ENCODE data around the gene ANKS3. TPM values are rescaled to one million over a fixed set of nuclear protein-coding genes. Genes with fewer than 3 reads are reported as not detected.

Gene ANKS3
- 13.3 TPM for polyA plus RNA-seq (2012; ENCODE audit: insufficient read depth, insufficient read length)

- peak within 1 kb of the TSS; percentile 84 for H3K4me3 ChIP-seq (ENCODE audit: low read length)
- peak; percentile 58 for DNase-seq (ENCODE audit: low read depth, low spot score)
These were observed at the start of gene ANKS3, which contains the start of gene DNAAF8 for GRCh38 chr16:4734063-4734729. TSS of gene ANKS3 (minus strand) at chr16:4734271. CDS start at chr16:4730149, 4,122 bp downstream. TSS of gene DNAAF8 (plus strand) at chr16:4734537. CDS start at chr16:4736515, 1,978 bp downstream.

DNA sequence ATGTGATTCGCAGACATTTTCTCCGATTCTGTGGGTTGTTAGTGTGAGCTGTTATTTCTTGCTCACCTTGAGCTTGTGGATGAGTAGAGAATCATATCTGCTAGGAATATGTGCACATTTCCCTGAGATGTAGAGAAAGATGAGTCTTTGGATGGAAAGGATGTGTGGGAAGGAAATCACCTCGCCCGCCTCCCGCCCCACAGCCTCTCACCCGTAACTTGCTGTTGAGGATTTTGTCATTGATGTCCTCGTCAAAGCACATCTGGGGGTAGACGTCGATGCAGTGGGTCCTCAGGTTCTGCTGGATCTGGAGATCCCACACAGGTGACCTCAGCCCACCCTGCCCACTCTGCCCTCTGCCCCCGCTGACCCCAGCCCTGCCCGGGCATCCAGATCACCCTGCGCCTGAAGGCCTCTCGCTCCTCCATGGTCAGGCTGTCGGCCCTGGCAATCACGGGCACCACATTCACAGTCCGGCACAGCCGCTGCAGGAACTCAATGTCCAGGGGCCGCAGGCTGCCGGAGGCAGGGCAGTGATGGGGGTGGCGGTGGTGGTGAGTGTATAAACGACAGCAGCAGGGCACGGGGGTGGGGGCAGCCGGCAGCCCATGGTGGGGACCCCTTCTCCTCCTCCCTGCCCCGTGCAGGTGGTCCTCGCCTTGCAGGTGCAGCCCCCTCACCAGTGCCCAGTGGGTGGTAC, 49.3 kb upstream of the ANKS3 start:
- DNase-seq (ENCODE audit: low read depth, low spot score), result no peak
- no peak overlapping the region for H3K4me3 ChIP-seq (ENCODE audit: low read length)

GRCh38 chr16:4780235-4780634, 46.2 kb upstream of the ANKS3 start:
- DNase-seq (ENCODE audit: low read depth, low spot score), result no peak

GRCh38 chr16:4778050-4778392, 44.0 kb upstream of the ANKS3 start:
- H3K4me3 ChIP-seq (ENCODE audit: low read length), result no peak overlapping the region
- no peak for DNase-seq (ENCODE audit: low read depth, low spot score)

More at GRCh38 chr16:4780235-4780634, 46.2 kb upstream of the ANKS3 start:
- no peak overlapping the region for H3K4me3 ChIP-seq (ENCODE audit: low read length)

DNA sequence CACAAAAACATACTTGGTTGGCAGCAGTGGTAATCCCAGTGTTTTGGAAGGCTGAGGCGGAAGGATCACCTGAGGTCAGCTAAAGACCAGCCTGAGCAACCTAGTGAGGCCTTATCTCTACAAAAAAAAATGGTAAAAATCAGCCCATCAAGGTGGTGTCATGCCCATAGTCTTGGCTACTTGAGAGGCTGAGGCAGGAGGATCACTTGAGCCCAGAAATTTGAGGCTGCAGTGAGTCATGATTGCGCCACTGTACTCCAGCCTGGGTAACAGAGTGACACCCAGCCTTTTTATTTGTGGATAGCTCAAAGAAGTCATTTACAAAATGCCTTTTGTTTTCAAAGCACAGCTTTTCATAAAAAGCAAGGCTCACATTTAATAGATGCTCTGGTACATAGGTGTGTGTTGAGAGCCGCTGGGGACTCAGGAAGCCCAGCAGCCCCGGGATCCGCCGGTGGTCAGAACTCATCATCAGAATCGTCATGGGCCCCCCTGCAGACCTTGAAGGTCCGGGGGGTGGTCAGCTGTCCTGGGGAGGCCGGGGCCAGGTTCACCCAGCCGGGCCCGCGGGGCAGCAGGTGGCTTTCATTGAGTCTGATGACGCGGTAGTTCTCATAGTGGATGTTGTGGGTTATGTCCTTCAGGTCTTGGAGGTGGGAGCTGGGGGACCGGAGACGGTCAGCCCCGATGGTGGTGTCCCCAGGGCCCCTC, 43.4 kb upstream of the ANKS3 start:
- no peak overlapping the region for H3K4me3 ChIP-seq (ENCODE audit: low read length)
- DNase-seq (ENCODE audit: low read depth, low spot score), result no peak

DNA sequence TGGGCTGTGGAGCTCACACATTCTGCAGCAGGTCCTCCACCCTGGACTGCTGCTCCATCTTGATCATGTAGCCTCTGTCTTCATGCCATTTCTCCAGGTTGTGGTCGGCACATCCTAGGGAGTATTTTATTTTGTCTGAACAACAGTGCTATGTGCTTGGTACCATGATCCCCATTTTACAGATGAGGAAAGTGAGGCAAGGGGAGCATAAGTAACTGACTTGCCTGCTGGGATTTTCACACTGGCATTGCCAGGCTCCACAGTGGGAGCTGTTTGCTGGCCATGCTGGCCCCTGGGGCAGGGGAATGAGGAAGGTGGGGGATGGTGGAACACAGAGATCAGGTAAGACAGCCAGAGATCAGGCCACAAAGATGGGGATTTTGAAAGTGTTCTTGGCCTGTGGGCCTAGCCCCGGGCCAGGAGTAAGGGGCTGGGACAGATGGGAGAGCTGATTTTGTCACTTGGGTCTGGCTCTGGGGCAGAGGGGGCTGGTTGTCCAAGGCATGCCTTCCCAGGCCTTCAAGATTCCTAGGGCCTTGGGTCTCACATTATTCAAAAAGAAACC, 42.2 kb upstream of the ANKS3 start:
- H3K4me3 ChIP-seq (ENCODE audit: low read length), result no peak overlapping the region
- no peak for DNase-seq (ENCODE audit: low read depth, low spot score)

GRCh38 chr16:4775005-4775404, 40.9 kb upstream of the ANKS3 start:
- H3K4me3 ChIP-seq (ENCODE audit: low read length), result no peak overlapping the region
- no peak for DNase-seq (ENCODE audit: low read depth, low spot score)

- no peak overlapping the region for H3K4me3 ChIP-seq (ENCODE audit: low read length)
- DNase-seq (ENCODE audit: low read depth, low spot score), result no peak
These were observed 38.3 kb upstream of the ANKS3 start for GRCh38 chr16:4772351-4772750.

DNA sequence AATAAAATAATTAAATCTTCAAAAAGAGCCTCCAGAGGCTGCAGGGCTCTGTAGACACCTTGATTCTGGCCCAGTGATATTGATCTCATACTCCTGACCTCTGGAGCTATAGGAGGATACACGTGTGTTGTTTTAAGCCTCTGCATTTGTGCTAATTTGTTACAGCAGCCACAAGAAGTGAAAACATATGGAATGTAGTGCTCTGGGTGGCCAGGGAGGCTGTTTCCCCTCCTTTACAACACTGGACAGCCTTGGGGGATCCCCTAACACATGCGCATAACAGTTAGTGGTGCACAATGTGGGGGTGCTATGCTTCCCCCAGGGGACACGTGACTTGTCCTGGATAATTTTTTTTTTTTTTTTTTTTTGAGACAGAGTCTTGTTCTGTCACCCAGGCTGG, 37.6 kb upstream of the ANKS3 start:
- no peak for DNase-seq (ENCODE audit: low read depth, low spot score)
- no peak overlapping the region for H3K4me3 ChIP-seq (ENCODE audit: low read length)

DNA sequence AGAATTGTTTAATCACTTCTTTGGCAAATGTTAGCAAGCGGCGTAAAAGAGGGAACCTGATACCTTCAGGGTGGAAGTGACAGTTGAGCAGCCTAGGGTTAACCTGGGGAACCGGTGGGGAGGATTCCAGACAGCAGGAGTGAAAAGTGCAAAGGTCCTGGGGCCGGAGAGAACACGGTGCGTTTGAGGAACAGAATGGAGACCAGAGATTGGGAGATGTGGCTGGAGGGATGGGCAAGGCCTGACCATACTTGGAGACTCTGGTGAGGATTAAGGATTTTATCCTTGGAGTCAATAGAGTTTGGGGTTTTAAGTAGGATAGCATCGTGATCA, 35.2 kb upstream of the ANKS3 start:
- no peak for DNase-seq (ENCODE audit: low read depth, low spot score)
- peak overlapping the region; percentile 81 for H3K4me3 ChIP-seq (ENCODE audit: low read length)

DNA sequence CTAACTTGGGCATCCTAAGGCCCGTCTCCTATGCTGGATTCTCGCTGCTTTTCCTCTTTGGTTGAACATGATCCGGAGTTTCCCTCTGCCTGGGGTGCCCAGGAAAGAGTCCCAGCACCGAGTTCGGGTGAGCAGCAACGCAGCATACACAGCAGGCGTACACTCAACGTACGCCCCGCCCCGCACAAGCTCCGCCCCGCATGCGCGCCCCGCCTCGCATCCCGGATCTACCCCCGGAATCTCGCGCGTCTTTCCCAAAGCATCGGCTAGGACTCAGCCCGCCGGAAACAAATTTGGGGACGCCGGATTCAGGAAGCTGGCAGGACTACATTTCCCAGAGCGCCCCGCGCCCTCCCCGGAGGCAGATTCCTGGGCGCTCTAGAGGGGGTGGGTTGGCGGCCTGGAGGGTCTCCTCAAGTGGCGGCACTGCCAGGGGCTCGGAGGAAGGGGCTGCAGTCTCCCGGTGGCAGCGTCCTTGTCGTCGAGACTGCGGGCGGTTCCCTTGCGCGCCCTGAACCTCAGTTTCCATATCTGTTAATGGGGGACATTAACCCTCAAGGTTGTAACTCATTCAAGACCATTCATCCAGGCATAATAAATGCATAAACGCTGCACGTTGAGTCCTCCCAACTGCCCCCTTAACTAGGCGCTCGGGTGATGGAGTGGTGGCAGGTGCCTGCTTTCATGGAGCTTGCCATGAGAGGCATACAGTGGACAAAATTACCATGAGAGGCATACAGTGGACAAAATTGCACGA, 34.7 kb upstream of the ANKS3 start:
- peak; percentile 83 for DNase-seq (ENCODE audit: low read depth, low spot score)
- peak overlapping the region; percentile 81 for H3K4me3 ChIP-seq (ENCODE audit: low read length)

GRCh38 chr16:4767872-4768548, 33.9 kb upstream of the ANKS3 start:
- no peak for DNase-seq (ENCODE audit: low read depth, low spot score)
- peak overlapping the region; percentile 81 for H3K4me3 ChIP-seq (ENCODE audit: low read length)

- peak within 1 kb of the TSS; percentile 81 for H3K4me3 ChIP-seq (ENCODE audit: low read length)
- peak; percentile 90 for DNase-seq (ENCODE audit: low read depth, low spot score)
These were observed 33.0 kb upstream of the ANKS3 start, which contains the start of gene ZNF500 for GRCh38 chr16:4766875-4767628. TSS of gene ZNF500 (minus strand) at chr16:4767162. CDS start at chr16:4765978, 1,184 bp downstream.

DNA sequence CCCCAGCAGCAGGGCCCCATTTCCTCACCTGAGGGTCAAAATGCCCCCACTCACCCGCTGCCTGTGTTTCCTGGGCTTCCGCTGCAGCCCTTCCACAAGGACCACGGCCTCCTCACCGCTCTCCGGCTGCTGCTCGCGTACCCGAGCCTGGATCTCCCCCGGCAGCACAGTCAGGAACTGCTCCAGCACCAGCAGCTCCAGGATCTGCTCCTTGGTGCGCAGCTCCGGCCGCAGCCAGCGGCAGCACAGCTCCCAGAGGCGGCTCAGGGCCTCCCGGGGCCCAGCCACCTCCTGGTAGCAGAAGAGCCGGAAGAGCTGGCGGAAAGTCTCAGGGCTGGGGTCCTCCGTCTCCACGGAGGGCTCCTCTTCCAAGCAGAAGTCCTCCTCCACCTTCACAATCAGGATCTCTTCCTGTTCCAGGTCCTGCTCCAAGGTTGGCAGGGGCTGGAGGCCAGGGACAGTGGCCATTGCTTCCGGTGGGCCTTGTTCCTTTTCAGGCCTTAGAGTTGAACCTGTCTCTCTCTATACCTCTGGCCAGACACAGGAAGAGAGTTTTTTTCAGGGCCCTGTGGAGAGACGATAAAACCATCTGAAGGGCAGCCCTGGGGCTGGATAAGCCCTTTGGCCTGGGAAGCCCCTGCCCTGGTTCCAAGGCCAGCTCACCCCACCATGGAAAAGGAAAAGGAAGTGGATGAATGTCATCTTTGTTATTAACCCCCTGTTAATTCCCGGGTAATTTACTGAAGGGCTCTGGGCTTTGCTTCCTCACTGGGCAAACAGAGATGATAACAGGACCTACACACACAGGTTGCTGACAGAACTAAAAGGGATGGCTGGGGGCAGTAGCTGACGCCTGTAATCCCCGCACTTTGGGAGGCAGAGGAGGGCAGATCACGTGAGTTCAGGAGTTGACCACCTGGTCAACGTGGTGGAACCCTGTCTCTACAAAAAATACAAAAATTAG, 31.7 kb upstream of the ANKS3 start:
- no peak for DNase-seq (ENCODE audit: low read depth, low spot score)
- H3K4me3 ChIP-seq (ENCODE audit: low read length), result peak overlapping the region; percentile 81

- H3K4me3 ChIP-seq (ENCODE audit: low read length), result no peak overlapping the region
- no peak for DNase-seq (ENCODE audit: low read depth, low spot score)
These were observed 29.7 kb upstream of the ANKS3 start for GRCh38 chr16:4763791-4764190.

GRCh38 chr16:4762205-4762604, 28.1 kb upstream of the ANKS3 start:
- DNase-seq (ENCODE audit: low read depth, low spot score), result no peak
- no peak overlapping the region for H3K4me3 ChIP-seq (ENCODE audit: low read length)
